Lung (tissue), 12 donors: ENCODE results near the gene FUS. TPM values are rescaled to one million over a fixed set of nuclear protein-coding genes. Genes with fewer than 3 reads are reported as not detected.
"Not testable (repeated sequence)": the region's sequence is repeated elsewhere in the genome, so short reads cannot be mapped to it uniquely, and the experiment has no call there.

Source experiments
- ATAC-seq: fragments of 200-7000 bp; cut with Tn5 transposase; one replicate; pipeline ENCODE4 v1.9.1; 2020; ENCODE audit warnings: moderate number of reproducible peaks; ENCODE audit not compliant: insufficient read depth, low FRiP score
- DNase-seq, 3 donors: peaks; one replicate each; pipeline ENCODE4 v3.0.0-alpha.2; 2013 to 2017
- H3K27ac ChIP-seq, 2 donors: one replicate each; pipeline ENCODE4 v1.5.1; 2013; ENCODE audit warnings: mild to moderate bottlenecking in 2 of 2, moderate library complexity in 2 of 2, control low read depth in 1 of 2, inconsistent platforms in 1 of 2, low read depth in 1 of 2, low read length in 1 of 2
- H3K27me3 ChIP-seq, 3 donors: one replicate each; pipeline ENCODE4 v1.5.1; 2013; ENCODE audit warnings: low read length in 2 of 3; ENCODE audit not compliant: control insufficient read depth in 3 of 3, insufficient read depth in 3 of 3
- H3K36me3 ChIP-seq, 4 donors: one replicate each; pipeline ENCODE4 v1.5.1; 2013; ENCODE audit warnings: low read length in 4 of 4, mild to moderate bottlenecking in 1 of 4, moderate library complexity in 1 of 4; ENCODE audit not compliant: control insufficient read depth in 4 of 4, insufficient read depth in 4 of 4
- H3K4me1 ChIP-seq, 5 donors: one replicate each; pipeline ENCODE4 v1.5.1; 2013; ENCODE audit warnings: low read length in 5 of 5, mild to moderate bottlenecking in 2 of 5, moderate library complexity in 1 of 5; ENCODE audit not compliant: control insufficient read depth in 5 of 5, insufficient read depth in 5 of 5
- H3K4me3 ChIP-seq: one replicate; pipeline ENCODE4 v1.5.1; 2013; ENCODE audit warnings: mild to moderate bottlenecking, control low read depth, moderate library complexity
- H3K9ac ChIP-seq, 2 donors: one replicate each; pipeline ENCODE4 v1.5.1; 2013; ENCODE audit warnings: low read length in 2 of 2, control low read depth in 1 of 2; ENCODE audit not compliant: insufficient read depth in 1 of 2
- H3K9me3 ChIP-seq, 4 donors: one replicate each; pipeline ENCODE4 v1.5.1; 2013; ENCODE audit warnings: low read length in 3 of 4, mild to moderate bottlenecking in 1 of 4, moderate library complexity in 1 of 4; ENCODE audit not compliant: control insufficient read depth in 4 of 4, insufficient read depth in 3 of 4
- WGBS, 2 donors: extraction: QIAGEN DNeasy Blood & Tissue Kit; methylation state at CpG; one replicate each; pipeline ENCODE4 v1.1.7; 2013; 5-methylcytosine and 5-hydroxymethylcytosine counted together
- polyA plus RNA-seq, 2 donors: library from polyadenylated mRNA; stranded (reverse); fragments of 200-250 nt; gene quantifications; one replicate each; pipeline ENCODE4 v1.2.1, GENCODE V29; 2013
- total RNA-seq, 2 donors: library from RNA; depleted of rRNA in 1 of 2; stranded (reverse); fragments of >200 nt in 1 of 2; gene quantifications; one replicate each; pipeline ENCODE4 v1.2.1, GENCODE V29; 2014 to 2021
- TF ChIP-seq, protein P1 (sequence below): IDR thresholded peaks from 2 replicates; pipeline ENCODE4 v1.5.1; 2012; ENCODE audit warnings: mild to moderate bottlenecking; ENCODE audit errors: control extremely low read depth, extremely low read depth
- donor health status: control.
- donor health status: control.
- donor health status: Bipolar disorder and iron deficiency.
- donor health status: healthy.
- donor health status: DM: yes; HTN: yes; CAD: no.

FUS gene
- total and polyA plus RNA-seq, 4 donors = 110 to 272 (median 242) TPM

DNA sequence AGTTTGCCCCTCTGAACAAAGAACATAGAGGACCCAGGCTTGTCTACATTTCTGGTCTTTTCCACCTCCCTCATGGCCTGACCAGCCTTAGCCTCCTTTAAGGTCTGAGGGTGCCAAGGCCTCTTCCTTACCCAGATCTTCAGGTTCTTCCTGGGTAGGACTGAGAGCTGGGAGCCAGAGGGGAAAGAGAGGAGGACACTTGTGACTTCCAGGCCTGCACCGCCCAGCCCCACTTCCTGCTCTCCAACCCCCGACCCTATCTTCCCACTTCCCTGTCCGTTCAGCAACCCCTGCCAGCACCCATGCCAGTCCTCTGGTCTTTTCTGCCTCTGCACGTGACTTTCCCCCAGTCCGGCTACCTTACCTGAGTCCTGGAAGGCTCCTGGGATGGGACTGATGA, 30.6 kb upstream of the FUS start:
- DNase-seq = no peak
- Histone ChIP-seq H3K4me1 (no peaks in the 10 kb centered on the region), H3K27me3 (peaks cover 0 to 24% (median 15%) of the 10 kb centered on the region in 3 donors), H3K4me3 (no peak overlapping the region), H3K36me3 (no peaks in the 10 kb centered on the region), H3K9me3 (no peaks in the 10 kb centered on the region), H3K9ac (no peak overlapping the region), H3K27ac (no peak overlapping the region)
- no peak for ATAC-seq
- TF ChIP-seq, protein P1, sequence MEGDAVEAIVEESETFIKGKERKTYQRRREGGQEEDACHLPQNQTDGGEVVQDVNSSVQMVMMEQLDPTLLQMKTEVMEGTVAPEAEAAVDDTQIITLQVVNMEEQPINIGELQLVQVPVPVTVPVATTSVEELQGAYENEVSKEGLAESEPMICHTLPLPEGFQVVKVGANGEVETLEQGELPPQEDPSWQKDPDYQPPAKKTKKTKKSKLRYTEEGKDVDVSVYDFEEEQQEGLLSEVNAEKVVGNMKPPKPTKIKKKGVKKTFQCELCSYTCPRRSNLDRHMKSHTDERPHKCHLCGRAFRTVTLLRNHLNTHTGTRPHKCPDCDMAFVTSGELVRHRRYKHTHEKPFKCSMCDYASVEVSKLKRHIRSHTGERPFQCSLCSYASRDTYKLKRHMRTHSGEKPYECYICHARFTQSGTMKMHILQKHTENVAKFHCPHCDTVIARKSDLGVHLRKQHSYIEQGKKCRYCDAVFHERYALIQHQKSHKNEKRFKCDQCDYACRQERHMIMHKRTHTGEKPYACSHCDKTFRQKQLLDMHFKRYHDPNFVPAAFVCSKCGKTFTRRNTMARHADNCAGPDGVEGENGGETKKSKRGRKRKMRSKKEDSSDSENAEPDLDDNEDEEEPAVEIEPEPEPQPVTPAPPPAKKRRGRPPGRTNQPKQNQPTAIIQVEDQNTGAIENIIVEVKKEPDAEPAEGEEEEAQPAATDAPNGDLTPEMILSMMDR = no peak
- 48 to 64% methylated on average over 5 of the region's 5 CpGs for WGBS, 2 donors

DNA sequence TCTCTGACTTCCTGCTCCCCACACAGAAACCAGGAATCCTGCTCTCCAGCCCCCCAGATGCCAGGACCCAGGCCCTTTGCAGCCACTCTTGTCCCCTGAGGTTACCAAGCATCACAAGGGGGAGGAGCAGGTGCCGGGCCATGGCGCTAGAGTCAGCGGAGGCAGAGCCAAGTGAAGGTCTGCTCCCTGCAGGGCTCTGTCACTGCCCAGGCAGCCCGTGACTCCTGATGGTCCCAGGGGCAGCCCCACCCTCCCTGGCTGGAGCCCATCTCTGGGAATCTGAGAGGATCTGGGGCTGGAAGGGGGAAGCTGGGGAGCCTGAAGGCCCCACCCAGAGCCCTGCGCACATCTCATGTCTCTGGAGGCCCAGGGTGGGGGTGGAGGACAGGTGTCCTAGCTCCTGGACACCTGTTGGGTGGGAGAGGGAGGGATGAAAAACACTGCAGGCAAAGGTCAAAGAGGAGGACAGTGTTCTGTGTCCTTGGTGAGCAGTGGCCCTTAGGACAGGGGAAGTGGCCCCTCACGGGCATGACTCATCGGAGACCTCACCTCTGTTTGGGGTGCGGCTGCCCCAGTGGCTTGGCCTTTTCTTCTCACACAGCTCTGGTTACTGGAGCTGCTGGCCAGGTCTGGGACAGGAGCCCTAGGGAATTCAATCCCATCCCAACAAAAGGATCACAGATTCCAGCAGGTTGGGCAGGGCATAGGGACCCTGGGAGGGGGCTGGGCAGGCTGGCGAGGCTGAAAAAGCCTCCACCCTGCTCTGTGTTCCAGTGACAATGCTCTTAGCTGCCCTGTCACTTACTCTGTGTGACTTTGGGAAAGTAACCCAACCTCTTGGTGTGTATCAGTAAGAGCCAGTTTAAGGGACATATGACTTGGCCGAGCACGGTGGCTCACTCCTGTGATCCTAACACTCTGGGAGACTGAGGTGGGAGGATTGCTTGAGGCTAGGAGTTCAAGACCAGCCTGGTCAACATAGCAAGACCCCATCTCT, 29.7 kb upstream of the FUS start, which contains the start of gene PRSS36:
Gene PRSS36, minus strand, starts transcription at position 173 of the 997 bp plus-strand sequence. Its CDS starts 31 bp downstream, at position 142.
- WGBS, 2 donors = 74 to 79% methylated on average over 10 to 11 of the region's 11 CpGs
- no peak for DNase-seq
- ATAC-seq = no peak

DNA sequence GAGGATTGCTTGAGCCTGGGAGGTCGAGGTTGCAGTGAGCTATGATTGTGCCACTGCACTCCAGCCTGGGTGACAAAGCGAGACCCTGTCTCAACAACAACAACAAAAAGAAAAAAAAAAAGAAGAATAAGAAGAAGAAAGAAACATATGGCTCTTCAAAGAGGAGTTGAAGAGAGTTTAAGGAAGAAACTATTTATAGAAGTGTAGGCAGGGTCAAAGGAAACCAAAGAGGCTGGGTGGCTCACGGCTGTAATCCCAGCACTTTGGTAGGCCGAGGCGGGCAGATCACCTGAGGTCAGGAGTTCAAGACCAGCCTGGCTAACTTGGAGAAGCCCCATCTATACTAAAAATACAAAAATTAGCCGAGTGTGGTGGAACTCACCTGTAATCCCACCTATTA, 29.0 kb upstream of the FUS start:
- H3K4me3 ChIP-seq, ATAC-seq, H3K27ac ChIP-seq, H3K4me1 ChIP-seq, H3K9ac ChIP-seq, H3K36me3 ChIP-seq, DNase-seq, H3K9me3 ChIP-seq: not testable (repeated sequence)
- WGBS, 2 donors = 49 to 73% methylated on average over 6 of the region's 6 CpGs
- H3K27me3 ChIP-seq = peaks cover 0 to 18% (median 15%) of the 10 kb centered on the region in 3 donors

More for the DNA sequence above, 29.7 kb upstream of the FUS start, which contains the start of gene PRSS36:
- TF ChIP-seq, protein P1 = no peak
- H3K27me3 ChIP-seq = peaks cover 0 to 24% (median 15%) of the 10 kb centered on the region in 3 donors
- H3K9ac ChIP-seq = no peak within 1 kb of the TSS
- H3K36me3 ChIP-seq = no peaks in the 10 kb centered on the region
- no peaks in the 10 kb centered on the region for H3K4me1 ChIP-seq
- no peaks in the 10 kb centered on the region for H3K9me3 ChIP-seq
- H3K4me3 ChIP-seq = no peak within 1 kb of the TSS
- H3K27ac ChIP-seq = no peak within 1 kb of the TSS

DNA sequence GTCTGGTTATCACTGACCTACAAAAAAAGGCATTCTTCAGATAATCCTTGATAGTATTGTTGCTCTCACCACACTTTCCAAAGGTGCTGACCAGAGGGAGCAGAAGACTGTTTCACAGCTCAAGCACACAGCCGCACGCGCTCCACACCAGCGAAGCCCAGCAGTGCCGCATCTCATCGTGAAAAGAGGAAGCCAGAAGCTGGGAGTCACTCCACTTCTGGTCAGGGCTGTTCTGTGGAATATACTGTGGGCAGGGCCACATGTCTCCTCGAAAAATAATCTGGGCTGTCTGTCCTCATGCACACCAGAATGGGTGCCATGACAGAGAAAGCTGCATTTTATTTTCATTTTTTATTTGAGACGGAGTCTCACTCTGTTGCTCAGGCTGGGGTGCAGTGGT, 22.8 kb upstream of the FUS start:
- WGBS, 2 donors = 23 to 27% methylated on average over 8 of the region's 8 CpGs
- Histone ChIP-seq H3K27ac (no peak overlapping the region), H3K4me1 (no peaks in the 10 kb centered on the region), H3K36me3 (no peaks in the 10 kb centered on the region), H3K27me3 (no peaks in the 10 kb centered on the region), H3K9me3 (no peaks in the 10 kb centered on the region), H3K9ac (no peak overlapping the region), H3K4me3 (no peak overlapping the region)
- DNase-seq (no peak), ATAC-seq (no peak)
- TF ChIP-seq, protein P1 = no peak
